Neural cell (in vitro differentiated cells): ENCODE results near the gene IFFO2. TPM values are rescaled to one million over a fixed set of nuclear protein-coding genes. Genes with fewer than 3 reads are reported as not detected.

Source experiments
- H2AFZ ChIP-seq: fragments of 200-600, 300-800 bp; sonication (generic), shearing (Covaris generic); 2 replicates; pipeline ENCODE4 v1.6.0; 2014; ENCODE audit warnings: low read depth, mild to moderate bottlenecking, antibody characterized with exemption, low read length, moderate library complexity
- H3F3A ChIP-seq: fragments of 200-600 bp; shearing (Covaris generic); 2 replicates; pipeline ENCODE4 v1.6.1; 2016; ENCODE audit warnings: mild to moderate bottlenecking, moderate library complexity, mixed read lengths, antibody characterized with exemption, low read length; ENCODE audit not compliant: insufficient read depth, poor library complexity, severe bottlenecking
- H3K27ac ChIP-seq: fragments of 200-600, 300-800 bp; sonication (generic), shearing (Covaris generic); 2 replicates; pipeline ENCODE4 v1.5.1; 2014; ENCODE audit warnings: mild to moderate bottlenecking, low read length, moderate library complexity
- H3K27me3 ChIP-seq: fragments of 300-800, 200-600 bp; sonication (generic), shearing (Covaris generic); 2 replicates; pipeline ENCODE4 v1.6.0; 2014; ENCODE audit warnings: mild to moderate bottlenecking, low read depth, low read length, moderate library complexity; ENCODE audit not compliant: insufficient read depth
- H3K36me3 ChIP-seq: fragments of 300-800, 200-600 bp; sonication (generic), shearing (Covaris generic); 2 replicates; pipeline ENCODE4 v1.5.1; 2014; ENCODE audit warnings: mild to moderate bottlenecking, antibody characterized with exemption, low read length, moderate library complexity; ENCODE audit not compliant: insufficient read depth
- H3K4me2 ChIP-seq: fragments of 300-800, 200-600 bp; sonication (generic), shearing (Covaris generic); 2 replicates; pipeline ENCODE4 v1.6.0; 2014; ENCODE audit warnings: mild to moderate bottlenecking, low read length
- H3K4me3 ChIP-seq: fragments of 300-800, 200-600 bp; sonication (generic), shearing (Covaris generic); 2 replicates; pipeline ENCODE4 v1.5.1; 2014; ENCODE audit warnings: mild to moderate bottlenecking, low read length, moderate library complexity
- H3K79me2 ChIP-seq: fragments of 200-600 bp; shearing (Covaris generic); replicated peaks from 2 replicates; pipeline ENCODE4 v1.6.0; 2014; ENCODE audit warnings: mild to moderate bottlenecking, low read length, moderate library complexity; ENCODE audit not compliant: insufficient read depth
- H3K9ac ChIP-seq: fragments of 300-800, 200-600 bp; sonication (generic), shearing (Covaris generic); 2 replicates; pipeline ENCODE4 v1.6.1; 2016; ENCODE audit warnings: mild to moderate bottlenecking, low read length, mixed read lengths
- H3K9me2 ChIP-seq: fragments of 200-600 bp; shearing (Covaris generic); 2 replicates; pipeline ENCODE4 v1.6.1; 2016; ENCODE audit warnings: mild to moderate bottlenecking, low read length, mixed read lengths; ENCODE audit not compliant: insufficient read depth
- H3K9me3 ChIP-seq: fragments of 200-600, 300-800 bp; sonication (generic), shearing (Covaris generic); 2 replicates; pipeline ENCODE4 v1.6.1; 2016; ENCODE audit warnings: mild to moderate bottlenecking, mixed run types, low read length, moderate library complexity, mixed read lengths
- H4K20me1 ChIP-seq: fragments of 200-600 bp; shearing (Covaris generic); 2 replicates; pipeline ENCODE4 v1.6.1; 2016; ENCODE audit warnings: mild to moderate bottlenecking, mixed run types; ENCODE audit not compliant: insufficient read depth
- EP300 ChIP-seq: fragments of 450-650 bp; conservative IDR thresholded peaks from 2 replicates; pipeline ENCODE4 v1.6.1; 2014; ENCODE audit warnings: antibody characterized with exemption, mild to moderate bottlenecking, moderate library complexity; ENCODE audit not compliant: poor library complexity, severe bottlenecking
- EZH2 ChIP-seq: fragments of 200-600, 300-800 bp; shearing (Covaris generic), sonication (generic); IDR thresholded peaks from 2 replicates; pipeline ENCODE4 v1.6.1; 2014; ENCODE audit warnings: antibody characterized with exemption, low read length, borderline replicate concordance, mild to moderate bottlenecking; ENCODE audit not compliant: insufficient read depth, poor library complexity, severe bottlenecking
- MXI1 ChIP-seq: fragments of 450-650 bp; conservative IDR thresholded peaks from 2 replicates; pipeline ENCODE4 v1.6.1; 2014; ENCODE audit warnings: antibody characterized with exemption, mild to moderate bottlenecking; ENCODE audit not compliant: poor library complexity, severe bottlenecking
- POLR2AphosphoS5 ChIP-seq: IDR thresholded peaks from 2 replicates; pipeline ENCODE4 v1.6.1; 2012
- RAD21 ChIP-seq: fragments of 450-650 bp; conservative IDR thresholded peaks from 2 replicates; pipeline ENCODE4 v1.6.1; 2014; ENCODE audit warnings: antibody characterized with exemption, mild to moderate bottlenecking, moderate library complexity
- REST ChIP-seq: IDR thresholded peaks from 2 replicates; pipeline ENCODE4 v1.6.1; 2012; ENCODE audit warnings: borderline replicate concordance
- SMC3 ChIP-seq: fragments of 450-650 bp; conservative IDR thresholded peaks from 2 replicates; pipeline ENCODE4 v1.6.1; 2014; ENCODE audit warnings: antibody characterized with exemption, mild to moderate bottlenecking, moderate library complexity; ENCODE audit not compliant: poor library complexity
- TAF1 ChIP-seq: IDR thresholded peaks from 2 replicates; pipeline ENCODE4 v1.6.1; 2012; ENCODE audit warnings: low read depth
- polyA plus RNA-seq: library from polyadenylated mRNA; depleted of rRNA; stranded (reverse); fragments of >200 nt; gene quantifications from 2 replicates; pipeline ENCODE4 v1.2.3, GENCODE V29; 2014
- TF ChIP-seq, protein P1 (sequence below): fragments of 450-650 bp; IDR thresholded peaks from 2 replicates; pipeline ENCODE4 v1.5.1; 2014; ENCODE audit warnings: antibody characterized with exemption, mild to moderate bottlenecking, moderate library complexity; ENCODE audit not compliant: poor library complexity, severe bottlenecking

Gene IFFO2
- polyA plus RNA-seq, 1 donor from 2014 or later = 2.6 TPM

GRCh38 chr1:18875107-18875795, 81.2 kb downstream of the IFFO2 start:
- Histone ChIP-seq H3K9ac (no peak overlapping the region), H4K20me1 (no peaks in the 10 kb centered on the region), H3K9me2 (no peaks in the 10 kb centered on the region), H3K36me3 (no peaks in the 10 kb centered on the region), H3F3A (no peaks in the 10 kb centered on the region), H3K27ac (no peak overlapping the region), H3K4me2 (no peak overlapping the region), H3K27me3 (no peaks in the 10 kb centered on the region), H3K79me2 (no peaks in the 10 kb centered on the region), H3K4me3 (no peak overlapping the region), H2AFZ (no peak overlapping the region), H3K9me3 (no peaks in the 10 kb centered on the region)
- TF ChIP-seq, protein P1, sequence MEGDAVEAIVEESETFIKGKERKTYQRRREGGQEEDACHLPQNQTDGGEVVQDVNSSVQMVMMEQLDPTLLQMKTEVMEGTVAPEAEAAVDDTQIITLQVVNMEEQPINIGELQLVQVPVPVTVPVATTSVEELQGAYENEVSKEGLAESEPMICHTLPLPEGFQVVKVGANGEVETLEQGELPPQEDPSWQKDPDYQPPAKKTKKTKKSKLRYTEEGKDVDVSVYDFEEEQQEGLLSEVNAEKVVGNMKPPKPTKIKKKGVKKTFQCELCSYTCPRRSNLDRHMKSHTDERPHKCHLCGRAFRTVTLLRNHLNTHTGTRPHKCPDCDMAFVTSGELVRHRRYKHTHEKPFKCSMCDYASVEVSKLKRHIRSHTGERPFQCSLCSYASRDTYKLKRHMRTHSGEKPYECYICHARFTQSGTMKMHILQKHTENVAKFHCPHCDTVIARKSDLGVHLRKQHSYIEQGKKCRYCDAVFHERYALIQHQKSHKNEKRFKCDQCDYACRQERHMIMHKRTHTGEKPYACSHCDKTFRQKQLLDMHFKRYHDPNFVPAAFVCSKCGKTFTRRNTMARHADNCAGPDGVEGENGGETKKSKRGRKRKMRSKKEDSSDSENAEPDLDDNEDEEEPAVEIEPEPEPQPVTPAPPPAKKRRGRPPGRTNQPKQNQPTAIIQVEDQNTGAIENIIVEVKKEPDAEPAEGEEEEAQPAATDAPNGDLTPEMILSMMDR = peak; percentile 66
- TF ChIP-seq SMC3 (peak; percentile 52), MXI1 (no peak), RAD21 (peak; percentile 55)

GRCh38 chr1:18874600-18874999, 81.9 kb downstream of the IFFO2 start:
- TF ChIP-seq SMC3 = no peak
- TF ChIP-seq REST = no peak
- TF ChIP-seq EZH2 = no peak
- no peak for TF ChIP-seq TAF1
- no peak for TF ChIP-seq MXI1
- no peak for TF ChIP-seq POLR2AphosphoS5
- no peak for TF ChIP-seq EP300
- TF ChIP-seq, protein P1 = no peak
- TF ChIP-seq RAD21 = no peak
- Histone ChIP-seq H3K9ac (no peak overlapping the region), H3K36me3 (no peaks in the 10 kb centered on the region)

More at GRCh38 chr1:18874600-18874999, 81.9 kb downstream of the IFFO2 start:
- H4K20me1 ChIP-seq = no peaks in the 10 kb centered on the region
- no peak overlapping the region for H3K4me2 ChIP-seq
- H3K27me3 ChIP-seq = no peaks in the 10 kb centered on the region
- H3K9me3 ChIP-seq = no peaks in the 10 kb centered on the region
- no peak overlapping the region for H3K27ac ChIP-seq
- no peaks in the 10 kb centered on the region for H3K79me2 ChIP-seq
- no peak overlapping the region for H3K4me3 ChIP-seq
- H2AFZ ChIP-seq = no peak overlapping the region
- H3K9me2 ChIP-seq = no peaks in the 10 kb centered on the region
- no peaks in the 10 kb centered on the region for H3F3A ChIP-seq
